ENCODE data around the gene C11orf68.

DNA sequence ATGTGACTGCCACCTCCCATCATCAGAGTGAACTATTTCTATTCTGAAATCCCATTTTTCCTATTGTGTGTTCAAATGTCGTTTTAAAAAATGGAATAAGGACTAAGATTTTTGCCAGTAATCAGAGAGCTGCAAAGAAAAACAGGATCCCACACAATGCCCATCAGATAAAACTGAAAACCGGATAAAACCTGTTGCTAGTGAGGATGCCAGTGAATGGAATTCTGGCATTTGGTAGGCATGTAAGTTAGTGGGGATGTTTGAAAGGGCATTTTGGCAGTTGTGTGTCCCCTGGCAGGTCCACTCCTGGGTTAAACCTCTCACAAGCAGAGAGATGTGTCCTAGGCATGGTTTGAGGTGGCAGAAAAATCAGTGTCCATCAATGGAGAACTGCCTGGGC is 6.5 kb upstream of the C11orf68 start:
- TF ChIP-seq EZH2 (IDR thresholded peaks at IDR 0.05) (no peak), POLR2AphosphoS5 (IDR thresholded peaks at IDR 0.05; ENCODE audit: borderline replicate concordance, low read depth, low read length) (no peak)
